Activated CD8-positive, alpha-beta T cell treated with anti-CD3 and anti-CD28 coated beads for 36 hours (primary cell): Measurements from ENCODE around the gene HLA-DOB. TPM values are rescaled to one million over a fixed set of nuclear protein-coding genes. Genes with fewer than 3 reads are reported as not detected.
A peak's percentile ranks its signal among the peaks of the same experiment; 100 is the strongest.

Experiments used
- ATAC-seq: fragments of 200-7000 bp; cut with Tn5 transposase; one replicate; pipeline ENCODE4 v1.10.0; 2021; ENCODE audit warnings: mild to moderate bottlenecking, moderate library complexity
- CTCF ChIA-PET: fragments of 350-600 bp; sonication (Branson Sonifier 250); formaldehyde crosslinking; loops from one replicate; lab custom pipeline; 2021; ENCODE audit warnings: antibody characterized with exemption; lab: Charles Lee
- POLR2A ChIA-PET: fragments of 350-600 bp; sonication (Branson Sonifier 250); formaldehyde crosslinking; loops from one replicate; lab custom pipeline; 2021; ENCODE audit warnings: antibody characterized with exemption; lab: Charles Lee
- DNase-seq: peaks from one replicate; pipeline ENCODE4 v3.0.0-alpha.2; 2020
- H3K27ac Mint-ChIP-seq: one replicate; pipeline ENCODE4 v1.8.0; 2021; ENCODE audit warnings: mild to moderate bottlenecking, mixed read lengths
- H3K27me3 Mint-ChIP-seq: one replicate; pipeline ENCODE4 v1.8.0; 2021; ENCODE audit warnings: mixed read lengths
- H3K36me3 Mint-ChIP-seq: one replicate; pipeline ENCODE4 v1.8.0; 2021; ENCODE audit warnings: low read depth, mixed read lengths
- H3K4me1 Mint-ChIP-seq: one replicate; pipeline ENCODE4 v1.8.0; 2021; ENCODE audit warnings: low read depth, mixed read lengths
- H3K4me3 Mint-ChIP-seq: one replicate; pipeline ENCODE4 v1.8.0; 2021; ENCODE audit warnings: mild to moderate bottlenecking, moderate library complexity, mixed read lengths
- H3K9me3 Mint-ChIP-seq: one replicate; pipeline ENCODE4 v1.8.0; 2021; ENCODE audit warnings: mixed read lengths
- CTCF ChIP-seq: fragments of 200-600 bp; IDR thresholded peaks from one replicate; pipeline ENCODE4 v1.8.0; 2022; ENCODE audit warnings: antibody characterized with exemption, mild to moderate bottlenecking
- intact Hi-C: fragments of 100-400 bp; cut with micrococcal nuclease; formaldehyde crosslinking; loops from one replicate; pipeline ENCODE4 v1.10.0; 2022
- total RNA-seq, 2 experiments: library from RNA; stranded (reverse); gene quantifications; one replicate each; pipeline ENCODE4 v1.2.3, GENCODE V29; 2021

Gene HLA-DOB
- total RNA-seq, 2 experiments from 2014 or later: 10.2 to 11.6 TPM

DNA sequence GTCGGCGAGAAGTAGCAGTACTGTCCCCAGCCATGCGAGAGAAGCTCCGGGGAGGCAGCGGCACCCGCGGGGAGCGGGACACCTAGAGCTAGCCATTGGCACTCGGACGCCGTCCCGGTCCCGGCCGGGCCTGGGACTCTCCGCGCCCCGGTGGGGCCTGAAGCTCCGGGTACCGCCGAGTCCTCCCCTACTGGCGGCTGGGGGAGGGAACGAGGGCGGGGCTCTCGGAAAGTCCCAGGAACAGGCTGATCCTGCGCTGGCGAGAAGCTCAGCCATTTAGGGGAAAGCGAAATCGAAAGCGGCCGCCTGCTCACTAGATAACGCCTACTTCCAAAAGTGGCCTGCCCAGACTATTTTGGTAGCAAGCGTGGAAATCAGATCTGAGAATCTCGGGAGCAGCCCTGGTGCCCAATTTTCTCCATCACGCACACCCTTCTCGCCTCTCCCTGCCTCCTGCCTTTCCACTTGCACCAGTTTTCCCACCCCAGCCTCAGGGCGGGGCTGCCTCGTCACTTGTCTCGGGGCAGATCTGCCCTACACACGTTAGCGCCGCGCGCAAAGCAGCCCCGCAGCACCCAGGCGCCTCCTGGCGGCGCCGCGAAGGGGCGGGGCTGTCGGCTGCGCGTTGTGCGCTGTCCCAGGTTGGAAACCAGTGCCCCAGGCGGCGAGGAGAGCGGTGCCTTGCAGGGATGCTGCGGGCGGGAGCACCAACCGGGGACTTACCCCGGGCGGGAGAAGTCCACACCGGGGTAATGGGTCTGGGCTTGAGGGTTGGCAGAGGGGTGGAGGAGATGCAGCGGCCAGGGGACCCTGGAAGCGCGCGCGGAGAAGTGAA, 37.0 kb upstream of the HLA-DOB start, which contains the start of the genes PSMB9 and TAP1:
PSMB9 (plus strand) TSS at position 652 of the 835 bp plus-strand sequence; CDS start at position 690, 38 bp downstream.
TAP1 (minus strand) TSS at position 164 of the 835 bp plus-strand sequence; CDS start at position 96, 68 bp downstream.
- Mint-ChIP-seq H3K9me3 (no peaks in the 10 kb centered on the region), H3K4me3 (peak within 1 kb of the TSS; percentile 94), H3K27ac (peak within 1 kb of the TSS; percentile 100), H3K27me3 (no peaks in the 10 kb centered on the region), H3K36me3 (peaks cover 78% of the 10 kb centered on the region), H3K4me1 (peaks cover 52% of the 10 kb centered on the region)
- intact Hi-C loops: loop anchor here (1.0 to 2.0 kb wide), 2 partner anchors 13 to 15 kb away; partner anchors contain the start of gene TAP2
- TF ChIP-seq CTCF: peak; percentile 67
- ChIA-PET POLR2A (interaction anchor here (0.5 to 8.1 kb wide), 21 partner anchors 11 to 1313 kb away, joined by 3 to 458 read pairs (median 3); partner anchors contain the start of genes BRD2, DDX39B, GPSM3 and PSMB8), CTCF (interaction anchor here (0.7 to 12.3 kb wide), 12 partner anchors 11 to 131 kb away, joined by 3 to 400 read pairs (median 4); partner anchors contain the start of genes HLA-DMA, PSMB8 and TAP2)
- peak; percentile 84 for ATAC-seq
- DNase-seq: peak; percentile 99

- CTCF ChIA-PET: interaction anchor here (0.7 to 12.3 kb wide), 10 partner anchors 11 to 132 kb away, joined by 3 to 400 read pairs (median 4); partner anchors contain the start of genes HLA-DMA, PSMB8 and TAP2
- peak; percentile 84 for DNase-seq
- Mint-ChIP-seq H3K27me3 (no peaks in the 10 kb centered on the region), H3K4me3 (peak overlapping the region; percentile 94), H3K36me3 (peaks cover 79% of the 10 kb centered on the region), H3K9me3 (no peaks in the 10 kb centered on the region), H3K27ac (peak overlapping the region; percentile 98), H3K4me1 (peaks cover 53% of the 10 kb centered on the region)
- POLR2A ChIA-PET: interaction anchor here (0.7 to 8.1 kb wide), 17 partner anchors 11 to 1312 kb away, joined by 3 to 458 read pairs (median 3); partner anchors contain the start of genes BRD2, DDX39B, GPSM3 and PSMB8
- intact Hi-C loops: loop anchor here (1.0 to 2.0 kb wide), 2 partner anchors 14 to 15 kb away; partner anchors contain the start of gene TAP2
- ATAC-seq: peak; percentile 42
- TF ChIP-seq CTCF: no peak
These were observed 36.2 kb upstream of the HLA-DOB start for GRCh38 chr6:32852844-32853540.

GRCh38 chr6:32852018-32852843, 35.4 kb upstream of the HLA-DOB start:
- DNase-seq: peak; percentile 62
- no peak for TF ChIP-seq CTCF
- intact Hi-C loops: loop anchor here (2.0 kb wide), 1 partner anchor 15 kb away; no protein-coding TSS in a partner anchor
- ChIA-PET CTCF (interaction anchor here (2.6 to 12.3 kb wide), 6 partner anchors 10 to 120 kb away, joined by 17 to 400 read pairs (median 34); partner anchors contain the start of genes PSMB8 and TAP2), POLR2A (interaction anchor here (1.1 to 8.1 kb wide), 9 partner anchors 10 to 1311 kb away, joined by 3 to 458 read pairs (median 7); partner anchors contain the start of genes BRD2, DDX39B, PSMB8 and RPS18)
- Mint-ChIP-seq H3K4me1 (peaks cover 53% of the 10 kb centered on the region), H3K36me3 (peaks cover 79% of the 10 kb centered on the region), H3K27me3 (no peaks in the 10 kb centered on the region), H3K9me3 (no peaks in the 10 kb centered on the region), H3K4me3 (peak overlapping the region; percentile 94), H3K27ac (peak overlapping the region; percentile 98)
- no peak for ATAC-seq

DNA sequence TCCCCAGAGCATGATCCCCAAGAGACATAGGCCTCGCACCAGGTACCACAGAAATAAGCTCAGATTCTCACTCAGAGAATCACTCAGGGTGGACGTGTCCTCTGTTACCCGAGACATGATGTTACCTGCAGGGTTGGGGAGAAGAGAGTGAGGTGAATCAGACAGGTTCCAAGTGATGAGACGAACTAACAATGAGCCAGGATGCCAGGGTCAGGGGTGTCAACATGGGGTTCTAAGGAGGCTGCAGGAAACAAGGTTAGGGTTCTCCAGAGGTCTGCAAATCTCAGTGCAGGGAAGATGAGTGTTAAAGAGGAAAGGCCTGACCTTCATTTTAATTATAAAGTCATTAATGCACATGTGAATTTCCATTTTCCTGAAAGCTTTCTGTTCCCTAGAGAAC, 34.2 kb upstream of the HLA-DOB start:
- Mint-ChIP-seq H3K27ac (peak overlapping the region; percentile 98), H3K4me3 (peak overlapping the region; percentile 94), H3K4me1 (peaks cover 54% of the 10 kb centered on the region), H3K27me3 (no peaks in the 10 kb centered on the region), H3K36me3 (peaks cover 82% of the 10 kb centered on the region), H3K9me3 (no peaks in the 10 kb centered on the region)
- TF ChIP-seq CTCF: no peak
- DNase-seq (no peak), ATAC-seq (no peak)
- CTCF ChIA-PET: interaction anchor here (1.3 to 3.4 kb wide), 4 partner anchors 12 to 133 kb away, joined by 4 to 44 read pairs (median 10); partner anchors contain the start of gene TAP2
- intact Hi-C loops: no loop called here
- POLR2A ChIA-PET: interaction anchor here (0.7 to 3.8 kb wide), 8 partner anchors 11 to 420 kb away, joined by 3 to 82 read pairs (median 6); partner anchors contain the start of genes BRD2, RPS18, TAP2 and VPS52
